ENCODE data around the gene SHOC2.

The SHOC2 gene

DNA sequence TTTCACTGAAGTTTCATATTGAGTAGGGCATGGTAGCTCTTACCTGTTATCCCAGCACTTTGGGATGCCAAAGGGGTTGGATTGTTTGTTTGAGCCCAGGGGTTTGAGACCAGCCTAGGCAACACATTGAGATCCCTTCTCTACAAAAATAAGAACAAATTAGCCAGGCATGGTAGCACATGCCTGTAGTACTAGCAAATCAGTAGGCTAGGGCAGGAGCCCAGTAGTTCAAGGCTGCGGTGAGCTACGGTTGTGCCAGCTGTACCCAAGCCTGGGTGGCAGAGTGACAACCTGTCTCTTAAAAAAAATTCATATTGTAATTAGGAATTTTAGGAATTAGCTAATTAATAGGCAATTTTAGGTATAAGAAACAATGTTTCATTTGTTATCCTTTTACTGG, 18.4 kb upstream of the SHOC2 start:
- TF ChIP-seq, protein P1, sequence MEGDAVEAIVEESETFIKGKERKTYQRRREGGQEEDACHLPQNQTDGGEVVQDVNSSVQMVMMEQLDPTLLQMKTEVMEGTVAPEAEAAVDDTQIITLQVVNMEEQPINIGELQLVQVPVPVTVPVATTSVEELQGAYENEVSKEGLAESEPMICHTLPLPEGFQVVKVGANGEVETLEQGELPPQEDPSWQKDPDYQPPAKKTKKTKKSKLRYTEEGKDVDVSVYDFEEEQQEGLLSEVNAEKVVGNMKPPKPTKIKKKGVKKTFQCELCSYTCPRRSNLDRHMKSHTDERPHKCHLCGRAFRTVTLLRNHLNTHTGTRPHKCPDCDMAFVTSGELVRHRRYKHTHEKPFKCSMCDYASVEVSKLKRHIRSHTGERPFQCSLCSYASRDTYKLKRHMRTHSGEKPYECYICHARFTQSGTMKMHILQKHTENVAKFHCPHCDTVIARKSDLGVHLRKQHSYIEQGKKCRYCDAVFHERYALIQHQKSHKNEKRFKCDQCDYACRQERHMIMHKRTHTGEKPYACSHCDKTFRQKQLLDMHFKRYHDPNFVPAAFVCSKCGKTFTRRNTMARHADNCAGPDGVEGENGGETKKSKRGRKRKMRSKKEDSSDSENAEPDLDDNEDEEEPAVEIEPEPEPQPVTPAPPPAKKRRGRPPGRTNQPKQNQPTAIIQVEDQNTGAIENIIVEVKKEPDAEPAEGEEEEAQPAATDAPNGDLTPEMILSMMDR (IDR thresholded peaks at IDR 0.05; ENCODE audit: control insufficient read depth, insufficient read depth, low read depth, low read length, missing control alignments) = no peak
- DNase-seq (ENCODE audit: low read depth) = no peak
- no peak overlapping the region for H3K4me3 ChIP-seq (ENCODE audit: control insufficient read depth, low read depth, low read length)

DNA sequence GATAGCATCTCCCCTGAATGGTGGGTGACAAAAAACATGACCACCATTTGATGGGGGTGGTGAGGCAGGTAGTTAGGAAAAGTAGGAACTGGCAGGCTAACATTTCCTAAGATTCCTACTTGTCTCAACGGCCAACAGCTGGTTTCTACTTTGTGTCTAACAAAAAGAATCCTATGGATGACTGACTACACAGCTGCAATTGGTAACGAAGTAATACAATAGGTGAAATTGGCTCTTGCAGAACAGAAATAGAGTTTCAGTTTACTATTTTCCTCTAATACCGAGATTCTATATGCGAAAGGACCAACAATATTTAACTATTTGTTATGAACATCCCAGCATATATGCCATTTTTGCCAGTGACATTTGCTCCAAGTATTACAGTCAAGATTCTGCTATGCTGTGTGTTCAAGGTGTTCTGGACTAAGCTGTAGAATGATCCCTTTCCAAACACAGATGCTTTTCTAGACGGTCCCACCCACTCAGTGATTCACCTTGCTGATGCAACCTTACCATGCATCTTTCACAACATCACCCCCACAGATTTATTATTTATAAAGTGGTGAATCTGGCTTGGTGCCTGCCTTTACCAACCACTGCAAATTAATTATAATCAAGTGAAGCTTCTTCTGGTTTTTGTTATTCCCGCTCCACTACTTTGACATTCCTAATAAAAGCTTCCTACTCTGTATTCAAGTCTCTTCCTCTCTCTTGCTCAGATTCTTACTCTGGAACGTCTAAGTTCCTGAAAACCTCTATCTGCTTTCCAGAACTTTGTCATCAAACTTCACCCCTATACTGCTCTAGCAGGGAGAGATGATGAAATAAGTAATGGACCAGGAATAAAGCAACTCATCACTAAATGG, 17.2 kb upstream of the SHOC2 start:
- H3K4me3 ChIP-seq (ENCODE audit: control insufficient read depth, low read depth, low read length) = no peak overlapping the region
- TF ChIP-seq, protein P1 (IDR thresholded peaks at IDR 0.05; ENCODE audit: control insufficient read depth, insufficient read depth, low read depth, low read length, missing control alignments) = no peak
- DNase-seq (ENCODE audit: low read depth) = peak; percentile 48

DNA sequence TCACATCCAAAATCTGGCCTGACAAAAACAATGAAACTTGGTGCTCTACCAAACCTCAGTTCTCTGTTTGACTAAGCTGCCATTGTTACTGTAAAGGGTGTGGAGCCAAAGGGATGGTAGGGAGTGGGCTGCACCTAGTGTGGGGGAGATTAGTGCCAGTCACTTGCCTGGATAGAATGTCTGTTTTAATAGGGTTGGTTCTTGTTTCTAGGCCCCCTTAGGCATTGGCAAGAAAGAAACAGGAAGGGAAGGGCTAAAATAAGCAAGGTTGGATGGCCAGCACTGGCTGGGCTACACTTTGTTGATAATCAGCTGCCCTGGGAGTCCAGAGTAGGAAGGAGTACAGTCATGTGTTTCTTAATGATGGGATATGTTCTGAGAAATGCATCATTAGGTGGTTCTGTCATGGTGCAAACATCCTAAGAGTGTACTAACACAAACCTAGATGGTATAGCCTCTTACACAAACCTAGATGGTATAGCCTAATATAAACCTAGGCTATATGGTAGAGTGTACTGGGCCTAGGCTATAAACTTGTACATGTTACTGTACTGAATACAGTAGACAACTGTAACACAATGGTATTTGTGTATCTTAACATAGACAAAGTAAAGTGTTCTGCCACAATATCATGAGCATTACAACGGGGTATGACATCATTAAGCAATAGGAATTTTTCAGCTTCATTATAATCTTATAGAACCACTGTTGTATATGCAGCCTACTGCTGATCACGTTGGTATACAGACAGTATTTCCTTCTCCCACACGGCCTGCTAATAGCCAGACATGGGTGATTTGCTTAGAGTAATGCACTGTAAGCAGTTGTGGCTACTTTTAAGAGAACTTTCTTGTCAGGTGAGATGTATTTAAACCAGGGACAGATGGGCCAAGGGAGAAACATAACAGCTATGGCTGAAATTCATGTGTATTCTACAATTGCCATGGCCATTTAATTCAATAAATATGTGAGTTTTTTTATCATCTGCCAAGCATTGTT, 15.8 kb upstream of the SHOC2 start:
- TF ChIP-seq, protein P1 (IDR thresholded peaks at IDR 0.05; ENCODE audit: control insufficient read depth, insufficient read depth, low read depth, low read length, missing control alignments) = no peak
- H3K4me3 ChIP-seq (ENCODE audit: control insufficient read depth, low read depth, low read length) = no peak overlapping the region
- no peak for DNase-seq (ENCODE audit: low read depth)

DNA sequence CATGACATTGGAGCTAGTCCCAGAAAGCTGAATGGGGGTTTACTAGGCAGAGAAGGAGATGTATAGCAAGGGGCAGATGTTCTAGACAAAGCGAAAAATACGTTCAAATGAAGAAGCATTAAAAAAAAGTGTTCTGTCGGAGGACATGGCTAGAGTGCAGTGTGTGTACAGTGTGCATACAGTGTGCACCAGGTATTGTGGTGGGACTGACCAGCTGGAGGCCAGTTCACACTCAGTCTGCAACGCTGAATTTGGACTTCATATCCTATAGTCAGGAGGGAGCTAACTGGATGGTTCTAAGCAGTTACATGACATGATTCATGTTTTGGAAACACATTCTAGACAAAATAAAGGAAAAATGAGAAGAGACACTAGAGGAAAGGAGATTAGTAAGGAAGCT, 9.3 kb upstream of the SHOC2 start:
- TF ChIP-seq, protein P1 (IDR thresholded peaks at IDR 0.05; ENCODE audit: control insufficient read depth, insufficient read depth, low read depth, low read length, missing control alignments) = no peak
- H3K4me3 ChIP-seq (ENCODE audit: control insufficient read depth, low read depth, low read length) = no peak overlapping the region
- no peak for DNase-seq (ENCODE audit: low read depth)

DNA sequence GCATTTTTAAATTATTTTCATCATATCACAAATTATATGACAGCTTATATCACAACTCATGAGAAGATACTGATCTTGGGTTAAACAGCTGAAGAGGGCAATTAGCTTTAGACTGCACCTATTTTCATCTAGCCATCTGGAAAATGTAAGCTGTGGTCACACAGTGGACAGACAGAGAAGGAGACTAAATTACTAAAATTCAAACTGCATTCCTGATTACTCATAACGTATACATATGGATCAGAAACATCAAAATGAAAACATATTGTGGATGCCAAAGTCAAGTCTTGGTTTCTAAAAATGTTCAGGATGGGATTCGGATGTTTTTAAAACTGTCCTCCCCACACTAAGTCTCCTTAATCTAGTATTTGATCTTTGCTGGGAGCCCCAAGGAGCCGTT, 7.0 kb upstream of the SHOC2 start:
- DNase-seq (ENCODE audit: low read depth) = no peak
- TF ChIP-seq, protein P1 (IDR thresholded peaks at IDR 0.05; ENCODE audit: control insufficient read depth, insufficient read depth, low read depth, low read length, missing control alignments) = no peak
- H3K4me3 ChIP-seq (ENCODE audit: control insufficient read depth, low read depth, low read length) = no peak overlapping the region

DNA sequence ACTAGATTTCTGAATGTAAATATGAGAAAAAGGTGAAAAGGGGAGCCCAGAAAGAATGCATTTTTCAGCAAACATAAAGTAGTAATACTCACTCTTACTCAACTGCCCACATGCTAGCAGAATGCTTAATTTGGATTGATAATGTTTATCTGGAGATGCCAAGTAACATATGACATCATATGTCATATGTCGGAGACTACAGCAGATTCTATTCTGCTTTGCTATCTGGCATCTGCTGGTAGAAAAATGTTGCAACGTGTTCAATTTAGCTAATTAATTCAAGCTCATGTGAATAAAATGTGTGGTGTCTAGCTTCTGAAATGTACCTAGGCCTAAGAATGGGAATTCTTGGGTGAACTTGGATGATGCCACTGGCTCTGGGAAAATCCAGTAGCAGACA, 5.0 kb upstream of the SHOC2 start:
- TF ChIP-seq, protein P1 (IDR thresholded peaks at IDR 0.05; ENCODE audit: control insufficient read depth, insufficient read depth, low read depth, low read length, missing control alignments) = no peak
- no peak for DNase-seq (ENCODE audit: low read depth)
- no peak overlapping the region for H3K4me3 ChIP-seq (ENCODE audit: control insufficient read depth, low read depth, low read length)

Measured in AG09309 (cell line).